ENCODE data around the gene STYXL2. TPM values are rescaled to one million over a fixed set of nuclear protein-coding genes. Genes with fewer than 3 reads are reported as not detected.

Gene STYXL2
- total RNA-seq, 1 donor from 2014 or later: not detected

DNA sequence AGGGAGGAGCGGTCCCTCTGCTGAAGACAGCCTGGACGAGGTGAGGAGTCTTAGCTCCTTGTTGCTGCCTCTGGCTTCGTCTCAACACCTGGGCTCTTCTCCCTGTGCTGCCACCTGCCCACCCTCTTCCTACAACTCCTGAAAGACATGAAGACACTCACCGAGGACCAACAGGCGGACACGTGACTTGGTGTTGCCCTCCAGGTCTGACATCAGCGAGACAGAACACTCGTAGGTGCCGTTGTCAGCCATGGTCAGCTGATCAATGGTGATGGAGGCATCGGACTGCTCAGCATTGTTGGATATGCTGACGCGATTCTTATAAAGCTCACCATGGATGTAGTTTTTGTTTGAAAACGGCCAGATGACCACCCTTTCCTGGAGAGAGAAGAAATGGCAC lies 25.1 kb upstream of the STYXL2 start:
- Mint-ChIP-seq H3K27ac (no peak overlapping the region), H3K9me3 (no peaks in the 10 kb centered on the region), H3K4me3 (no peak overlapping the region), H3K27me3 (peaks cover 12% of the 10 kb centered on the region), H3K4me1 (ENCODE audit: unreplicated experiment) (no peaks in the 10 kb centered on the region), H3K36me3 (no peaks in the 10 kb centered on the region)
- TF ChIP-seq, protein P1, sequence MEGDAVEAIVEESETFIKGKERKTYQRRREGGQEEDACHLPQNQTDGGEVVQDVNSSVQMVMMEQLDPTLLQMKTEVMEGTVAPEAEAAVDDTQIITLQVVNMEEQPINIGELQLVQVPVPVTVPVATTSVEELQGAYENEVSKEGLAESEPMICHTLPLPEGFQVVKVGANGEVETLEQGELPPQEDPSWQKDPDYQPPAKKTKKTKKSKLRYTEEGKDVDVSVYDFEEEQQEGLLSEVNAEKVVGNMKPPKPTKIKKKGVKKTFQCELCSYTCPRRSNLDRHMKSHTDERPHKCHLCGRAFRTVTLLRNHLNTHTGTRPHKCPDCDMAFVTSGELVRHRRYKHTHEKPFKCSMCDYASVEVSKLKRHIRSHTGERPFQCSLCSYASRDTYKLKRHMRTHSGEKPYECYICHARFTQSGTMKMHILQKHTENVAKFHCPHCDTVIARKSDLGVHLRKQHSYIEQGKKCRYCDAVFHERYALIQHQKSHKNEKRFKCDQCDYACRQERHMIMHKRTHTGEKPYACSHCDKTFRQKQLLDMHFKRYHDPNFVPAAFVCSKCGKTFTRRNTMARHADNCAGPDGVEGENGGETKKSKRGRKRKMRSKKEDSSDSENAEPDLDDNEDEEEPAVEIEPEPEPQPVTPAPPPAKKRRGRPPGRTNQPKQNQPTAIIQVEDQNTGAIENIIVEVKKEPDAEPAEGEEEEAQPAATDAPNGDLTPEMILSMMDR (conservative IDR thresholded peaks at IDR 0.05): no peak
- DNase-seq (ENCODE audit: extremely low spot score, unreplicated experiment): no peak

DNA sequence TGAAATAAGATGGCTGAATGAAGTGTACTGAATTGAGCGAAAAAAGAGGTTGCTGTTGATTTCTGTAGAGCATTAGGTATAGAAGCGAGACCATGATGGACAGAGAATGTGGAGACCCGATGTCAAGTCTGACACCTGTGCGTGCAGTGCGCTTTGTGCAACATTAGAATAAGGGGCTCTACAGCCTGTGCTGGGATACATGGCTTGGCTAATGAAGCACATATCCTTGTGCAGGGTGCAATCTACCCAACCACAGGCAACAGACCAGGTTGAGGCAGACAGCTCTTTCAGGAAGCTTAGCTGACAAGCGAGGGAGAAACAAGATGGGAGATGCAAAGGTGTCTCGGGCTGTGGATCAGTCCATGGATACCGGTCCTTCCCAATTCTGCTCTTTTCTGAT lies 22.6 kb upstream of the STYXL2 start:
- no peak overlapping the region for H3K27ac Mint-ChIP-seq
- no peak overlapping the region for H3K4me3 Mint-ChIP-seq
- no peaks in the 10 kb centered on the region for H3K4me1 Mint-ChIP-seq (ENCODE audit: unreplicated experiment)
- no peak for DNase-seq (ENCODE audit: extremely low spot score, unreplicated experiment)
- no peaks in the 10 kb centered on the region for H3K36me3 Mint-ChIP-seq
- peaks cover 21% of the 10 kb centered on the region for H3K27me3 Mint-ChIP-seq
- H3K9me3 Mint-ChIP-seq: no peaks in the 10 kb centered on the region
- TF ChIP-seq, protein P1 (conservative IDR thresholded peaks at IDR 0.05): no peak

DNA sequence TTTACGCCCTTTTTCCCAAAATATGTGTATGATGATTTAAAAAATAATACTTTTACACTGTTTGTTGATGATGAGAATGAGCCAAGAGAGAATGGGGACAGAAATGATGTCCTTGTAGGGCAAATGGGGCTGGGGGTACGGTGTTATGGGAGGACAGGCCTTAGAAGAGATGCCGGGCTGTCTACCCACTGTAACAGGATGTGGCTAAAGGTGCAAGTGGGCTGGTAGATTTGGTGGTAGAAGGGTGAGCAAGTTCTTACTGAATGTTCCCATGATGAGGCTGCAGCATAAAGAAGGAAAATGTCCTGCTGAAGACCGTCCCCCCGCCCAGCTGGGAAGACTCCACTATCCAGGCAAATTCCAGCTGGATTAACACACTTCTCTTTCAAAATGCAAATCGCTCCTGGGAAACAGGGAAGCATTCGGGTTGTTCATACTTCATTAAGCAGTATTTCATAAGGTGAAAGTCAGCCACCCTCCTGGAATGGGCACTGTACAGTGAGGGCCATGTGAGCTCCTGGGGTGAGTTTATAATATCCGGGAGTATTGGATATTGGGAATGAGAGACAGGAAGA lies 17.7 kb upstream of the STYXL2 start:
- Mint-ChIP-seq H3K4me3 (no peak overlapping the region), H3K27me3 (peaks cover 25% of the 10 kb centered on the region), H3K27ac (no peak overlapping the region), H3K4me1 (ENCODE audit: unreplicated experiment) (no peaks in the 10 kb centered on the region), H3K36me3 (no peaks in the 10 kb centered on the region), H3K9me3 (peaks cover 6% of the 10 kb centered on the region)
- TF ChIP-seq, protein P1 (conservative IDR thresholded peaks at IDR 0.05): no peak
- DNase-seq (ENCODE audit: extremely low spot score, unreplicated experiment): no peak

DNA sequence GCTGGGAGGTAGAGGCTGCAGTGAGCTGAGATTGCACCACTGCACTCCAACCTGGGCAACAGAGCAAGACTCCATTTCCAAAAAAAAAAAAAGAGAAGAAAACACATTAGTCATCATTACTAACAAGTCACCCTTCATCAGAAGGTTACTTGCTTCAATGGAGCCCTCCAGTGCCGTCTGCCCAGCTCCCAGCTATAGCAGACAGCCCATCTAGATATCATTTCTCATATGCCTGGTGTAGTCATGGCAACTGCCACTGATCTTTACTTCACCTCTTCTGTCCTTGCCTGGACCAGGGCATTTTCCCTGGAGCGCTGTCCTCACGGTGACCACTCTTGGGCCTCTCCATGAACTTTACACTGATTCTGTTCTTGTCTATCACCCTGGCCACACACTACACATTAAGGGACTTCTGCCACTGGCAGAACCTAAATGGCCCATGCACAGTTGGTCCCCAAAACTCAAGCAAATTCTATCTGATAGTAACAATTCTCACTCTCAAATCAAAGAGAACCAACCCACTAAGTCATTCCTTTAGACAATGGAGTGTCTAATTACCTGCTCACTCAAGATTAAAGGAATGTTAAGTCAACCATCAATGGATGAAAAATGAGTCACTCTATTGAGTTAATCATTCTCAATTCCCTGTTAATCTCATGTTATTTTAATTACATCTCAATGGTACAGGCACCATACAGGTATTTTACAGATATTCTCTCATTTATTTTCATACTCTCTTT lies 16.6 kb upstream of the STYXL2 start:
- Mint-ChIP-seq H3K36me3 (no peaks in the 10 kb centered on the region), H3K9me3 (peaks cover 6% of the 10 kb centered on the region), H3K27ac (no peak overlapping the region), H3K4me3 (no peak overlapping the region), H3K4me1 (ENCODE audit: unreplicated experiment) (no peaks in the 10 kb centered on the region), H3K27me3 (peaks cover 27% of the 10 kb centered on the region)
- TF ChIP-seq, protein P1 (conservative IDR thresholded peaks at IDR 0.05): no peak
- no peak for DNase-seq (ENCODE audit: extremely low spot score, unreplicated experiment)

DNA sequence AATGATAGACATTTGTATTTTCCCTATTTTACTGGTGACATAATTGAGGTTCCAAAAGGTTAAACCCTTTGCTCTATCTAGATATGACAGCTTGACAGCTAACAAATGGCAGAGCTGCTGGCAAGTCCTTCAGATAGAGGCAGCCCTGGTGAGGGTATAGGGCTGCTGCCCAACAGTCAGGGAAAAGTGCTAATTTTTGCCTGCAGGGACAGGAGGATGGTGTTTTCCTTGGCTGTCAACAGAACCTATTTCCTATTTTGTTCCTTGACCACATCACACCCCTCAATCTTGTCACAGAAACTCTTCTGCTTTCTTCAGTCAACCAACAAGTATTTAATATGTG lies 16.0 kb upstream of the STYXL2 start:
- Mint-ChIP-seq H3K4me3 (no peak overlapping the region), H3K9me3 (peaks cover 6% of the 10 kb centered on the region), H3K27ac (no peak overlapping the region), H3K27me3 (peaks cover 28% of the 10 kb centered on the region), H3K36me3 (no peaks in the 10 kb centered on the region), H3K4me1 (ENCODE audit: unreplicated experiment) (no peaks in the 10 kb centered on the region)
- no peak for DNase-seq (ENCODE audit: extremely low spot score, unreplicated experiment)
- TF ChIP-seq, protein P1 (conservative IDR thresholded peaks at IDR 0.05): no peak

Measured in type B pancreatic cell (in vitro differentiated cells).